ENCODE measurements around the gene CCDC102A. TPM values are rescaled to one million over a fixed set of nuclear protein-coding genes. Genes with fewer than 3 reads are reported as not detected.

CCDC102A gene
- total and polyA plus RNA-seq, 2 donors (not counting 3 experiments of a cell fraction or from before 2014, with no cell fraction given), result 7.8 to 12.2 TPM

- Histone ChIP-seq H3K4me1 (ENCODE audit: control insufficient read depth, extremely low read depth, insufficient read depth, low read length) (peaks cover under 1% of the 10 kb centered on the region), H4K20me1 (replicated peaks; ENCODE audit: control insufficient read depth, extremely low read depth, insufficient read depth, low read length) (no peaks in the 10 kb centered on the region), H3K79me2 (ENCODE audit: control insufficient read depth, insufficient read depth, low read length) (no peaks in the 10 kb centered on the region), H3K4me2 (ENCODE audit: insufficient read depth, low read length) (no peak overlapping the region), H3K9me1 (replicated peaks; ENCODE audit: control insufficient read depth, extremely low read depth, insufficient read depth, low read length) (no peaks in the 10 kb centered on the region), H2AFZ (ENCODE audit: low read depth, low read length) (no peak overlapping the region), H3K9ac (replicated peaks; ENCODE audit: extremely low read depth, insufficient read depth, low read length) (no peak overlapping the region), H3K9me3 (replicated peaks; ENCODE audit: control insufficient read depth, insufficient read depth, low read length) (no peaks in the 10 kb centered on the region), H3K36me3 (ENCODE audit: control insufficient read depth in 2 of 2, extremely low read depth in 1 of 2, insufficient read depth in 2 of 2, low read length in 2 of 2) (no peaks in the 10 kb centered on the region), H3K27ac (ENCODE audit: insufficient read depth, low read depth, low read length) (no peak overlapping the region), H3K27me3 (ENCODE audit: control insufficient read depth in 2 of 2, insufficient read depth in 2 of 2, low read length in 2 of 2) (no peaks in the 10 kb centered on the region), H3K4me3 (replicated peaks in 1 of 3; ENCODE audit: insufficient read depth in 1 of 3, low read depth in 1 of 3, low read length in 3 of 3) (no peak overlapping the region)
- POLR2A ChIA-PET, result no interaction called here
- TF ChIP-seq EZH2 (IDR thresholded peaks at IDR 0.05; ENCODE audit: borderline replicate concordance, low read depth, low read length, severe bottlenecking) (no peak), POLR2AphosphoS5 (IDR thresholded peaks at IDR 0.05; ENCODE audit: insufficient read depth, low read depth, low read length) (no peak), MYC (IDR thresholded peaks at IDR 0.05; ENCODE audit: low read depth, low read length) (no peak), JUN (IDR thresholded peaks at IDR 0.05; ENCODE audit: borderline replicate concordance, insufficient read depth, insufficient read length, low read depth) (no peak), GATA2 (IDR thresholded peaks at IDR 0.05; ENCODE audit: insufficient read depth, insufficient read length, low read depth, low read length) (no peak), MAX (IDR thresholded peaks at IDR 0.05; ENCODE audit: insufficient read depth, insufficient read length) (no peak), POLR2A (IDR thresholded peaks at IDR 0.05; ENCODE audit: low read depth, low read length) (no peak), FOS (IDR thresholded peaks at IDR 0.05; ENCODE audit: borderline replicate concordance, insufficient read depth, low read length) (no peak)
- TF ChIP-seq, protein P1, sequence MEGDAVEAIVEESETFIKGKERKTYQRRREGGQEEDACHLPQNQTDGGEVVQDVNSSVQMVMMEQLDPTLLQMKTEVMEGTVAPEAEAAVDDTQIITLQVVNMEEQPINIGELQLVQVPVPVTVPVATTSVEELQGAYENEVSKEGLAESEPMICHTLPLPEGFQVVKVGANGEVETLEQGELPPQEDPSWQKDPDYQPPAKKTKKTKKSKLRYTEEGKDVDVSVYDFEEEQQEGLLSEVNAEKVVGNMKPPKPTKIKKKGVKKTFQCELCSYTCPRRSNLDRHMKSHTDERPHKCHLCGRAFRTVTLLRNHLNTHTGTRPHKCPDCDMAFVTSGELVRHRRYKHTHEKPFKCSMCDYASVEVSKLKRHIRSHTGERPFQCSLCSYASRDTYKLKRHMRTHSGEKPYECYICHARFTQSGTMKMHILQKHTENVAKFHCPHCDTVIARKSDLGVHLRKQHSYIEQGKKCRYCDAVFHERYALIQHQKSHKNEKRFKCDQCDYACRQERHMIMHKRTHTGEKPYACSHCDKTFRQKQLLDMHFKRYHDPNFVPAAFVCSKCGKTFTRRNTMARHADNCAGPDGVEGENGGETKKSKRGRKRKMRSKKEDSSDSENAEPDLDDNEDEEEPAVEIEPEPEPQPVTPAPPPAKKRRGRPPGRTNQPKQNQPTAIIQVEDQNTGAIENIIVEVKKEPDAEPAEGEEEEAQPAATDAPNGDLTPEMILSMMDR (IDR thresholded peaks at IDR 0.05; ENCODE audit: extremely low read depth in 1 of 2, insufficient read depth in 1 of 2, low read depth in 1 of 2, low read length in 2 of 2), result no peak
- CTCF ChIA-PET, result interaction anchor here (0.7 to 3.7 kb wide), 4 partner anchors 9 to 179 kb away, joined by 4 to 18 read pairs (median 4); no protein-coding TSS in a partner anchor
- intact Hi-C loops (cut with micrococcal nuclease) (no loop called here), dilution Hi-C loops (cut with MboI; ENCODE audit: extremely low pct_ligation_motif_present, low sequenced_read_pairs) (no loop called here)
- no TSS peak for BruUV-seq (replicated peaks)
- DNase-seq (ENCODE audit: low read depth, low spot score) (no peak), FAIRE-seq (no peak)
Observed at GRCh38 chr16:57585051-57585687, 48.8 kb upstream of the CCDC102A start.

All from endothelial cell of umbilical vein (primary cell).